HG03060 (cell line): ENCODE results near the gene ZRANB3.
"Not testable (repeated sequence)": the region's sequence is repeated elsewhere in the genome, so short reads cannot be mapped to it uniquely, and the experiment has no call there.

Experiments
- ATAC-seq: cut with Tn5 transposase; IDR thresholded peaks from one replicate; pipeline ENCODE4 v1.9.1; 2021; ENCODE audit warnings: low read depth, moderate number of reproducible peaks; ENCODE audit not compliant: unreplicated experiment

Gene ZRANB3

DNA sequence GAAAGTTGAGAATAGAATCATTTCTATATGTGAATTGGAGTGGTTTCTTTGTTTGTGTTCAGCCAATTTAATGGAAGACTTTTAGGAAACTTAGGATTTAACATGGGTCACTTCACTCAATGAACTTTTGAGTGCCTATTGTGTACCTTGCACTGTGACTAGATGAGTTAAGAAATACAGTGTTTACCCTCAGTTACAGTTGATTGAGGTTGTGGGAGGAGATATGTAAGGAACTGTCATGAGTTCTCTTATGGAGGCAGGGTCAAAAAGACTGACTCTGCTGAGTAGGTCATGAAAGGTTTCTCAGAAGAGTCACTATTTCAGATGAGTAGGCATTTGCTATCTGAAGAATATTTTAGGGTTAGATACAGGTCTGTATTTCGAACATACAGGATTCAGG, 380.3 kb downstream of the ZRANB3 start:
- ATAC-seq = no peak

DNA sequence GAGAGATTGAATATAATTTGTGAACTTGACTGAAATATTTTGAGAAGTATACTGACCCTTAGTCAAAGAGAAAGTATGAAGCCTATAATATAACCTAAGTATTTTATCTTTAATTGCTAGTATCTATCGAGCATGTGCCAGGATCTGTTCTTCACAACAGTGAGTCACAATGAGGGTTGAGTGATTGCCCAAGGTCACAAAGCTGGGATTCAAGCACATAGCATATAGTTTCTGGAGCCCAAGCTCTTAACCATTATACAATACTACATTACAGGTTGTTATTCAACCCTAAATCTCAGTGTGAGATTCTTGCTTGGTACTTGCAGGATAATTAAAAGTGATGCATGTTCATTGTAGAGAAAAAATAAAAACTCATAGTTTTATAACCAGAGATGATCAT, 381.8 kb downstream of the ZRANB3 start:
- ATAC-seq = no peak

- no peak for ATAC-seq
Measured at GRCh38 chr2:135144343-135144742, 386.7 kb downstream of the ZRANB3 start.

DNA sequence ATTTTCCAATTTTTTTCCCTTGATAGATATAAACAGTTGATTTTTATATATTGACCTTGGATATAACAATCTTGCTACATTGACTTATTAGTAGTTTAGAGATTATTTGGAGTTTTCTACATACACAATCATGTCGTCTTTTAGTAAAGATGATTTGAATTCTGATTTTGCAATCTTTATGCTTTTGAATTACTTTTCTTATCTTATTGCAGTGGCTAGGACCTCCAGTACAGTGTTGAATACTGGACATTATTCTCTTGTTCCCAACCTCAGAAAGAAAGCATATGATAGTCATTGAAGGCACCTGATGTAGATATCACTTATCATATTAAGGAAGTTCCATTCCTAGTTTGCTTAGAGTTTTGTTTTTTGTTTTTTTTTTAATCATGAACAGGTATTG, 388.7 kb downstream of the ZRANB3 start:
- no peak for ATAC-seq

DNA sequence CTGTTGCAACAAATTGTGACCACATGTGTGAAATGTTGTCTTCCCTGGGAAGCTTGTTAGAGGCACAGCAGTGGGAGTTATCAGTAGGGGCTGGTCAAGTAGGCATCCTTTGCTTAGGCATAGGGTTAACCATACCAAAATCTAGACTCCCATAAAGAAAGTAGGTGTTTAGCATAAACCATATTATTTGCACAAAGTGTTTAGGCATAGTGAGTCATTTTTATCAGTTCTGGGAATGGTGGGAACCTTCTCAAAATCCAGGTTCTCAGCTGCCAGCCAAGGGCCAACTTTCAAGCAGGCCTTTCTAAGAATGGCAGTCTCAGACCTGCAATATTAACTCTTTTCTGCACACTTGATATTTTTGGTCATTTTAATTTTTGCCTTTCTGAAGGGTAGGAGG, 390.4 kb downstream of the ZRANB3 start:
- ATAC-seq = no peak

GRCh38 chr2:135132314-135132713, 398.7 kb downstream of the ZRANB3 start:
- no peak for ATAC-seq

DNA sequence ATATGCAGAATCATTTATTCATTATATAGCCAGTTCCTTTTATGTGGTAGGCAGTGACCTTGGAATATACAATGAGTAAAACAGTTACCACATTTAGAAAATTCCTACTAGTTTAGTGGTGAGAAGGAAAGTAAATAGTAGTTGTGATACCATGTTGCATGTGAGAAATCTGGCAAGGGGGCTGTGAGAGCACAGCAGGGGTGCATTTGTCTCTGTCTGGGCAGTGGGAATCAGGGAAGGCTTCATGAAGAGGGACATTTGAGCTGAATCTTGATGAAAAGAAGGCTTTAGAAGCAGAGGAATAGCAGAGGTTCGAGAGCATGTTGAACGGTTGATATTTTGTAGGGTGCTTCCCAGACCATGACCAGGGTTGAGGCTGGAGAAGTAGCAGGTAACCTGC, 400.3 kb downstream of the ZRANB3 start:
- ATAC-seq = no peak

GRCh38 chr2:135125940-135126339, 405.1 kb downstream of the ZRANB3 start:
- no peak for ATAC-seq

GRCh38 chr2:135124924-135125886, 405.8 kb downstream of the ZRANB3 start:
- ATAC-seq = no peak

GRCh38 chr2:135121658-135122039, 409.4 kb downstream of the ZRANB3 start:
- ATAC-seq = not testable (repeated sequence)

DNA sequence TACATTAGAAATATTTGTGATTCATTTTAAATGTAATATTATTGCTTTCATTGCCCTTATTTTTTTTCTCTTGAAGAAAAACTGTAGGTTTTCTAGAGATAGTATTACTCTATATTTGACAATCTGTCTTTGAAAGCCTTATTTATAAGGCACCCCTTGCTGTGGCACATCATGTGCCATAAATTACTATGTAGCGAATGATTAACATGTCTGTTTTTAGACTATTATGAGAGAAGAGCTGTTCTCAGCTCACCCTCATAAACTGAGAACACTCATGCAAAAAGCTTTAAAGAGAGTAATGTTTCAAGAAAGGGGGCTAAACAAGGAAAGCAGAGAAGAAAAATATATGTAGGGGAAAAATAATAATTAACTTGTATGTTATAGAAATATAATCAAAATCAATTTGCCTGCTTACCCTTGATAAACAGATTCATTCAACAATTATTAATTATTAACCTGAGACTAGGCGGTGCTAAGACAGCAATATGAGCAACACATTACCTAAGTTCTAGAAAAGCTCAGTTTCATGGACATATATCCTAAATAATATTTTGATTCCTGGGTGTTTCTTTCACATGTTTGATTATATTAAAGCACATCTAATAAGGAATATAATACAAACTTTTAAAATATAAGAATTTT, 409.9 kb downstream of the ZRANB3 start:
- ATAC-seq = no peak

DNA sequence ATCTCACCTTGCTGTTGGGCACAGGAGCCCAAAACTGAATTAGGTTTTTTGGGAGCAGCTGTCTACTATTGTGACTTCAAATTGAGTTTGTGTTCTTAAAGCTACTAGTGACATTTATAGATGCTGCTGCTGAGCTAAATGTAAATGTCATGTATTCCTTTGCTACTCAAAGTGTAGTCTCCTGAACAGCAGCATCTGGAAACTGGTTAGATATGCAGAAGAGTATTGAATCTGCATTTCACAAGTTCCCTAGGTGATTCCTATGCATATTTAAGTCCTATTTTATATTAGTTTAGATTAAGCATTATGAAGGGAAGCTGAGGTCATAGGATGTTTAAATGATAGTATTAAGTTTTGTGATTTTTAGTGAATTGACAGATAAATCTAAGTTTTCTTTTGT, 411.4 kb downstream of the ZRANB3 start:
- ATAC-seq = no peak

DNA sequence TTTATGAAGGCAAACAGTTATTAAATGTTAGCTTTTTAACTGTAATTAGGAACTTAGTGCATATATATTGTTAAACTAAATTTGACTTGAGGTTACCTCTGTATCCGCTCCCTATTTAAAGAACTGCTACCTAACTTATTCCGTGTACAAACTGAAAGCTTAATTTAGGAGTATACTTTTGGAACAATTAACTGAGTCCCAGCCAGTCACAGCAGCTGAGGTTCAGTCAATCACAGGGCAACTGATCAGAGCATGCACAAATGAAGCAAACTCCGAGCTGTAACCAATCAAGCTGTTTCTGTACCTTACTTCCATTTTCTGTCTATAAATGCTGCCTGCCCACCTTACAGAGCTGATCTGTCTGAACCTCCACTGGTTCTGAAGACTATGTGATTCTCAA, 417.7 kb downstream of the ZRANB3 start:
- no peak for ATAC-seq

GRCh38 chr2:135105513-135106316, 425.3 kb downstream of the ZRANB3 start:
- not testable (repeated sequence) for ATAC-seq

DNA sequence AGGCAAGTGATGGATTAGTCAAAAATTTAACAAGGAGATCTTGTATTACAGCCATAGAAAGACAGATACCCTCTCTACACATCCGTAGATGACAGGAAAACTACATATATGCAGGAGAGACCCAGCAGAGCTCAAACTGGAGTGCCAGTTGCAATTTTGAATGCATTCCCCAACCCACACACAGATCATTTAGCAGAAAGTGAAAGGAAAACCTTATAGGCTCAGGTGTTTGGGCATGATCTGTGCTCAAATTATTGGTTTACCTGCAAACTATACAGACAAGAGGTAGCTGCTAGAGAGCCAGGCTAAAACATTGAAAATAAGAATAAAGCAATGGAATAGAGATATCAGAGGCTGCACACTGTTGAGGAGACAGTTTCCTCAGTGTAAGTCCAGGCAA, 427.2 kb downstream of the ZRANB3 start:
- ATAC-seq = no peak

GRCh38 chr2:135099802-135100483, 431.1 kb downstream of the ZRANB3 start:
- ATAC-seq = no peak

GRCh38 chr2:135097532-135098231, 433.3 kb downstream of the ZRANB3 start:
- no peak for ATAC-seq

DNA sequence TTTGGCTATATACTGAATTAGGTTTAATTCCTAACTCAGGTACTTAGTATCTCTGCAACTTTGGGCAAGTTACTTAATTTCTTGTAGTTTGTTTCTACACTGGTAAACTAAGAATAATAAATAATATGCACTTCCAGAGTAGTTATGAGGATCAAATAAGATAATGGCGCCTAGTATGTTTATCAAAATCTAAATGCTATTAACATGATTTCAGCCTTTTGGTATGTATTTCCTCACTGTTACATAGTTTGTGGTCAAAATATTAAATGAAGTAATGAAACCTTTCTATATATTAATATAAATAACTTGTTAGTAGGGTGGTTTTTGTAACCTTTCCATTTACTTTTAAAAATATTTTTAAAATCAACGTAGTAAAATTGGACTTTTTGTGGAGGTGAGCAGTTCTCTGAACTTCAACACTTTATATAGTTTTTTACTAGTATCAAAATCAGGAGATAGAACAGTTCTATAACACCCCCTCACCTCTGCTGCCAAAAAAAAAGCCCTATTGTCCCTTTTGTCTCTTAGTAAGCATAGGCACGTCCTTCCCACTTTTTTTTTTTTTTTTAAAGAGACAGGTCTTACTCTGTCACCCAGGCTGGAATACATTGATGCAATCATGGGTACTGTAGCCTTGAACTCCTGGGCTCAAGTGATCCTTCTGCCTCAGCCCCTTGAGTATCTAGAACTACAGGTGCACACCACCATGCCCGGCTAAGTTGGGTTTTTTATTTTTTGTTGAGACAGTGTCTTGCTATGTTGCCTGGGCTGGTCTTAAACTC, 434.2 kb downstream of the ZRANB3 start:
- no peak for ATAC-seq

DNA sequence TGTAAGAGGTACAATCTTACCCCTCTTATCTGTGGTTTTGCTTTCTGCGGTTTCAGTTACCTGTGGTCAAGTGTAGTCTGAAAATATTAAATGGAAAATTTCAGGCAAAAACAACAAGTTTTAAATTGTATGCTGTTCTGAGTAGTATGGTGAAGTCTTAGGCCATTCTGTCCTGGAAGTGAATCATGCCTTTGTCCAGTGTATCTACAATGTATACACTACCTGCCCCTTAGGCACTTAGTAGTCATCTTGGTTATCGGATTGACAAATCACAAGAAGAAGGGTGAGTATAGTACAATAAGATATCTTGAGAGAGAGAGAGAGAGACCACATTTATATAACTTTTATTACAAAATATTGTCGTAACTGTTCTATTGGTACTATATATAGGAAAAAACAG, 435.4 kb downstream of the ZRANB3 start:
- no peak for ATAC-seq
